Panc1 (cell line): ENCODE results near the gene HOXB13. TPM values are rescaled to one million over a fixed set of nuclear protein-coding genes. Genes with fewer than 3 reads are reported as not detected.

Experiments used
- ATAC-seq: fragments of 200-7000 bp; cut with Tn5 transposase; 2 replicates; pipeline ENCODE4 v1.9.1; 2020; ENCODE audit warnings: mild to moderate bottlenecking, moderate library complexity
- BruUV-seq: library from RNA; stranded (reverse); fragments of 400-500 nt; replicated peaks from 2 replicates; lab custom pipeline; 2021; lab: Mats Ljungman, UMichigan
- CTCF ChIA-PET: fragments of 300-600 bp; sonication (Branson Sonifier 250); formaldehyde crosslinking; loops from one replicate; lab custom pipeline; 2022; ENCODE audit warnings: antibody characterized with exemption; lab: Charles Lee
- POLR2A ChIA-PET: fragments of 300-600 bp; sonication (Branson Sonifier 250); formaldehyde crosslinking; loops from one replicate; lab custom pipeline; 2022; ENCODE audit warnings: antibody characterized with exemption; lab: Charles Lee
- DNase-seq: peaks from one replicate; pipeline ENCODE4 v3.0.0-alpha.2; 2010; ENCODE audit warnings: low read depth, low spot score
- H3K27ac ChIP-seq: 2 replicates; pipeline ENCODE4 v1.5.1; 2011; ENCODE audit warnings: mild to moderate bottlenecking, low read length, inconsistent platforms
- H3K27me3 ChIP-seq: fragments of 200-500 bp; sonication (Bioruptor generic); 2 replicates; pipeline ENCODE4 v1.6.0; 2014; ENCODE audit warnings: low read length, inconsistent platforms; ENCODE audit not compliant: control insufficient read depth, insufficient read depth
- H3K36me3 ChIP-seq: fragments of 200-500 bp; sonication (Bioruptor generic); 2 replicates; pipeline ENCODE4 v1.5.1; 2014; ENCODE audit warnings: inconsistent platforms, mild to moderate bottlenecking, low read length, moderate library complexity; ENCODE audit not compliant: control insufficient read depth, insufficient read depth
- H3K4me1 ChIP-seq: 2 replicates; pipeline ENCODE4 v1.5.1; 2011; ENCODE audit warnings: inconsistent platforms, mild to moderate bottlenecking, low read length, moderate library complexity; ENCODE audit not compliant: control insufficient read depth, insufficient read depth
- H3K4me3 ChIP-seq, 2 experiments: 2 replicates each; pipeline ENCODE4 v1.5.1; 2011 to 2012; ENCODE audit warnings: low read depth in 2 of 2, low read length in 2 of 2, mild to moderate bottlenecking in 2 of 2, inconsistent platforms in 1 of 2, moderate library complexity in 1 of 2
- H3K9me3 ChIP-seq: fragments of 200-500 bp; sonication (Bioruptor generic); 2 replicates; pipeline ENCODE4 v1.5.1; 2014; ENCODE audit warnings: low read depth, mild to moderate bottlenecking, inconsistent platforms, low read length, moderate library complexity; ENCODE audit not compliant: control insufficient read depth, insufficient read depth
- POLR2AphosphoS5 ChIP-seq: IDR thresholded peaks from 2 replicates; pipeline ENCODE4 v1.6.1; 2012; ENCODE audit warnings: mild to moderate bottlenecking, low read depth, low read length, moderate library complexity
- SIN3A ChIP-seq: IDR thresholded peaks from 2 replicates; pipeline ENCODE4 v1.6.1; 2012; ENCODE audit warnings: low read depth, mild to moderate bottlenecking, low read length, moderate library complexity, borderline replicate concordance; ENCODE audit not compliant: insufficient read depth
- TCF7L2 ChIP-seq: IDR thresholded peaks from 2 replicates; pipeline ENCODE4 v1.6.1; 2011; ENCODE audit warnings: mild to moderate bottlenecking, low read depth, low read length, inconsistent platforms
- in situ Hi-C: cut with HindIII; loops from 2 replicates; pipeline ENCODE4 v1.10.0; 2016; ENCODE audit warnings: low sequenced_read_pairs, low pct_unique_long_range_greater_than_20kb
- intact Hi-C: fragments of 100-400 bp; cut with micrococcal nuclease; formaldehyde crosslinking; loops from one replicate; pipeline ENCODE4 v1.10.0; 2022; ENCODE audit not compliant: unreplicated experiment
- total RNA-seq: library from RNA; stranded (reverse); gene quantifications from one replicate; pipeline ENCODE4 v1.2.1, GENCODE V29; 2021; ENCODE audit not compliant: unreplicated experiment
- TF ChIP-seq, protein P1 (sequence below), 2 experiments: IDR thresholded peaks; 2 replicates each; pipeline ENCODE4 v1.6.1; 2011 to 2012; ENCODE audit warnings: low read depth in 2 of 2, control low read depth in 1 of 2, low read length in 1 of 2, mild to moderate bottlenecking in 1 of 2, moderate library complexity in 1 of 2; ENCODE audit not compliant: insufficient read depth in 1 of 2
- TF ChIP-seq, protein P2 (sequence below): fragments of 450-650 bp; IDR thresholded peaks from 2 replicates; pipeline ENCODE4 v1.5.1; 2017; ENCODE audit warnings: mild to moderate bottlenecking

Gene HOXB13
- total RNA-seq, 1 experiment from 2014 or later: 8.1 TPM

DNA sequence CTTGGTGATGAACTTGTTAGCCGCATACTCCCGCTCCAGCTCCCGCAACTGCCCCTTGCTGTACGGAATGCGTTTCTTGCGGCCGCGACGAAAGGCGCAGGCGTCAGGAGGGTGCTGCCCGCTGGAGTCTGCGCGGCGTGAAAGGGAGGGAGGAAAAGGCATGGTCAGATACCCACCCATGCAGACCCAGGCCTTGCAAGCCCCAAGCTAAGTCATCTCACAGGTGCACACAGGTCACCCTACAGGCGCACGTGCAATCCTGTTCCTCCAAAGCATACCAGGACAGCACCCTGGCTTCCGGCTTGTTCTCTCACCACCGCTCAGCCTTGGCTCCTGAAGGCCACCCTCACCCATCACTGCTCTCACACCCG, 1.6 kb downstream of the HOXB13 start:
- Histone ChIP-seq H3K27me3 (no peaks in the 10 kb centered on the region), H3K27ac (no peak overlapping the region), H3K9me3 (no peaks in the 10 kb centered on the region), H3K4me3 (no peak overlapping the region), H3K36me3 (no peaks in the 10 kb centered on the region), H3K4me1 (peaks cover 6% of the 10 kb centered on the region; the same call in 1 of the 2 replicates)
- TF ChIP-seq TCF7L2 (no peak), POLR2AphosphoS5 (no peak), SIN3A (no peak)
- TF ChIP-seq, protein P1, sequence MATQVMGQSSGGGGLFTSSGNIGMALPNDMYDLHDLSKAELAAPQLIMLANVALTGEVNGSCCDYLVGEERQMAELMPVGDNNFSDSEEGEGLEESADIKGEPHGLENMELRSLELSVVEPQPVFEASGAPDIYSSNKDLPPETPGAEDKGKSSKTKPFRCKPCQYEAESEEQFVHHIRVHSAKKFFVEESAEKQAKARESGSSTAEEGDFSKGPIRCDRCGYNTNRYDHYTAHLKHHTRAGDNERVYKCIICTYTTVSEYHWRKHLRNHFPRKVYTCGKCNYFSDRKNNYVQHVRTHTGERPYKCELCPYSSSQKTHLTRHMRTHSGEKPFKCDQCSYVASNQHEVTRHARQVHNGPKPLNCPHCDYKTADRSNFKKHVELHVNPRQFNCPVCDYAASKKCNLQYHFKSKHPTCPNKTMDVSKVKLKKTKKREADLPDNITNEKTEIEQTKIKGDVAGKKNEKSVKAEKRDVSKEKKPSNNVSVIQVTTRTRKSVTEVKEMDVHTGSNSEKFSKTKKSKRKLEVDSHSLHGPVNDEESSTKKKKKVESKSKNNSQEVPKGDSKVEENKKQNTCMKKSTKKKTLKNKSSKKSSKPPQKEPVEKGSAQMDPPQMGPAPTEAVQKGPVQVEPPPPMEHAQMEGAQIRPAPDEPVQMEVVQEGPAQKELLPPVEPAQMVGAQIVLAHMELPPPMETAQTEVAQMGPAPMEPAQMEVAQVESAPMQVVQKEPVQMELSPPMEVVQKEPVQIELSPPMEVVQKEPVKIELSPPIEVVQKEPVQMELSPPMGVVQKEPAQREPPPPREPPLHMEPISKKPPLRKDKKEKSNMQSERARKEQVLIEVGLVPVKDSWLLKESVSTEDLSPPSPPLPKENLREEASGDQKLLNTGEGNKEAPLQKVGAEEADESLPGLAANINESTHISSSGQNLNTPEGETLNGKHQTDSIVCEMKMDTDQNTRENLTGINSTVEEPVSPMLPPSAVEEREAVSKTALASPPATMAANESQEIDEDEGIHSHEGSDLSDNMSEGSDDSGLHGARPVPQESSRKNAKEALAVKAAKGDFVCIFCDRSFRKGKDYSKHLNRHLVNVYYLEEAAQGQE (IDR thresholded peaks at IDR 0.05; ENCODE audit: insufficient read depth in 1 of 2, low read depth in 2 of 2, low read length in 1 of 2): no peak
- TF ChIP-seq, protein P2, sequence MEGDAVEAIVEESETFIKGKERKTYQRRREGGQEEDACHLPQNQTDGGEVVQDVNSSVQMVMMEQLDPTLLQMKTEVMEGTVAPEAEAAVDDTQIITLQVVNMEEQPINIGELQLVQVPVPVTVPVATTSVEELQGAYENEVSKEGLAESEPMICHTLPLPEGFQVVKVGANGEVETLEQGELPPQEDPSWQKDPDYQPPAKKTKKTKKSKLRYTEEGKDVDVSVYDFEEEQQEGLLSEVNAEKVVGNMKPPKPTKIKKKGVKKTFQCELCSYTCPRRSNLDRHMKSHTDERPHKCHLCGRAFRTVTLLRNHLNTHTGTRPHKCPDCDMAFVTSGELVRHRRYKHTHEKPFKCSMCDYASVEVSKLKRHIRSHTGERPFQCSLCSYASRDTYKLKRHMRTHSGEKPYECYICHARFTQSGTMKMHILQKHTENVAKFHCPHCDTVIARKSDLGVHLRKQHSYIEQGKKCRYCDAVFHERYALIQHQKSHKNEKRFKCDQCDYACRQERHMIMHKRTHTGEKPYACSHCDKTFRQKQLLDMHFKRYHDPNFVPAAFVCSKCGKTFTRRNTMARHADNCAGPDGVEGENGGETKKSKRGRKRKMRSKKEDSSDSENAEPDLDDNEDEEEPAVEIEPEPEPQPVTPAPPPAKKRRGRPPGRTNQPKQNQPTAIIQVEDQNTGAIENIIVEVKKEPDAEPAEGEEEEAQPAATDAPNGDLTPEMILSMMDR: no peak
- no TSS peak for BruUV-seq
- intact Hi-C loops: no loop called here
- DNase-seq (no peak), ATAC-seq (no peak)
- in situ Hi-C loops: no loop called here
- ChIA-PET CTCF (interaction anchor here (1.2 to 4.6 kb wide), 3 partner anchors 58 to 152 kb away, joined by 3 to 98 read pairs (median 24); no protein-coding TSS in a partner anchor), POLR2A (no interaction called here)

DNA sequence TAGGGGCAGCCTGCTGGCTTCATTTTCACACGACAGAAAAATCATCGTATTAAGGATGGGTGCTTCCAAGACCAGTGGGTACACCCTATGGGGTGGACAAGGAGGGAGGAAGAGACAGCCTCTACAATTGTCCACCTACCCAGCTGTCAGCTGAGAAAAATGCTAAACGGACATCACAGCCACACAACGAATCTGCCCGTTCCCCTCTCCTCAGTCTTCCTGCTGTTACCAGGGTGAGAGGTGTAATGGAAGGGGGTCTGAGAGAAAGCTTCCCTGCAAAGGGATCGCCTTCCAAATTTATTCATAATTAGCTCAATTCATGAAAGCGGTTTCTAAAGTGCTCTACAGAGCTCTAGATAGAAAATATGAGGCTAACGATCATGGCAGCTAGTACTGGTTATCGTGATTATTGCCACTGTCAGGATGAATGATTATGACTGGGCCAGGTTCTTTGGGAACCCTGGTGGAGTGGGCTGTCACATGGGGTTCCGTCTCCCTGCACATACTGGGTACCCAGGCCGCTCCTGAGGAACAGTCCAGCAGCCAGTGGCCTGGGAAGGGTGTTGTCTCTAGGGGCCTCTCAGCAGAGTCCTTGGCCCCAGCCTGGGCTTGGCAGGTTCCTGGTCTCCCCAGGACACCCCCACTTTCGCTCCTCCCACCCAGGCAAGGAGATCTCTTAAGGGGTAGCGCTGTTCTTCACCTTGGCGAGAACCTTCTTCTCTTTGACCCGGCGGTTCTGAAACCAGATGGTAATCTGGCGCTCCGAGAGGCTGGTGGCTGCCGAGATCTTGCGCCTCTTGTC, 2.2 kb downstream of the HOXB13 start:
- Histone ChIP-seq H3K27ac (no peak overlapping the region), H3K36me3 (no peaks in the 10 kb centered on the region), H3K4me3 (no peak overlapping the region), H3K9me3 (no peaks in the 10 kb centered on the region), H3K27me3 (no peaks in the 10 kb centered on the region), H3K4me1 (peaks cover 6% of the 10 kb centered on the region; the same call in 1 of the 2 replicates)
- intact Hi-C loops (no loop called here), in situ Hi-C loops (no loop called here)
- ATAC-seq (no peak), DNase-seq (no peak)
- no TSS peak for BruUV-seq
- TF ChIP-seq POLR2AphosphoS5: no peak
- TF ChIP-seq, protein P1 (IDR thresholded peaks at IDR 0.05; ENCODE audit: insufficient read depth in 1 of 2, low read depth in 2 of 2, low read length in 1 of 2): no peak
- no peak for TF ChIP-seq TCF7L2
- TF ChIP-seq SIN3A: no peak
- TF ChIP-seq, protein P2: no peak
- ChIA-PET POLR2A (interaction anchor here (0.5 kb wide), 1 partner anchor 149 kb away, joined by 3 read pairs; no protein-coding TSS in a partner anchor), CTCF (interaction anchor here (0.6 to 4.6 kb wide), 4 partner anchors 59 to 153 kb away, joined by 3 to 98 read pairs (median 4); no protein-coding TSS in a partner anchor)
